Measurements from ENCODE around the gene SKOR1.

DNA sequence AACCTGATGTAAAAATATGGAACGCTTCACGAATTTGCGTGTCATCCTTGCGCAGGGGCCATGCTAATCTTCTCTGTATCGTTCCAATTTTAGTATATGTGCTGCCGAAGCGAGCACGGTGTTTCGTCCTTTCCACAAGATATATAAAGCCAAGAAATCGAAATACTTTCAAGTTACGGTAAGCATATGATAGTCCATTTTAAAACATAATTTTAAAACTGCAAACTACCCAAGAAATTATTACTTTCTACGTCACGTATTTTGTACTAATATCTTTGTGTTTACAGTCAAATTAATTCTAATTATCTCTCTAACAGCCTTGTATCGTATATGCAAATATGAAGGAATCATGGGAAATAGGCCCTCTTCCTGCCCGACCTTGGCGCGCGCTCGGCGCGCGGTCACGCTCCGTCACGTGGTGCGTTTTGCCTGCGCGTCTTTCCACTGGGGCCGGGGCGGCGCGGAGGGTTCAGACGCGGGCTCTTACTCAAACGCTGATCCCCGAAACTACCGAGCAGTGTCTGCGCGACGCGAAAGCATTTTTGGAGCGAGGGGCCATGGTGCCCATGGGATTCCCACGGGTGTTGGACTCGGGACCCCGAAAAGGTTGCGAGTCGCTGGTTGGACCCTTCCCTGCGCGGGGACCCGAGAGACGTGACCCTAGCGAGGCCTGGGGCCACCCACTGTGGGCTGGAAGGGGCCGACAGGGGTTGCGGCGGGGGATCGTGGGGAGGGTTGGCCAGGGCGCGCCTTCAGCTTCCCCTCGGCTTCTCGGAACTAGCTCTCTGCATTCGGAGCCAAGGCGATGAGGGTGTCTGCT lies 14.8 kb downstream of the SKOR1 start, which contains the start of gene RNU6-1:
- TF ChIP-seq ZNF274 (IDR thresholded peaks at IDR 0.05; ENCODE audit: low read depth, low read length) (no peak), SUZ12 (IDR thresholded peaks at IDR 0.05; ENCODE audit: extremely low read depth, insufficient read depth, insufficient read length) (no peak), YY1 (IDR thresholded peaks at IDR 0.05; ENCODE audit: insufficient read depth, insufficient read length) (no peak)
